D721Med (cell line): ENCODE results near the gene ADCY4.

Source experiments
- DNase-seq: peaks from one replicate; pipeline ENCODE4 v3.0.0; 2011; ENCODE audit warnings: low spot score; ENCODE audit not compliant: insufficient read length
- FAIRE-seq: peaks from 2 replicates; lab custom pipeline; 2011; peaks lifted over from hg19 to GRCh38; lab: Jason Lieb, UNC
- TF ChIP-seq, protein P1 (sequence below): IDR thresholded peaks from 2 replicates; pipeline ENCODE4 v1.5.1; 2012; ENCODE audit warnings: mild to moderate bottlenecking, control low read depth; ENCODE audit not compliant: insufficient read depth; ENCODE audit errors: missing control alignments

The ADCY4 gene

DNA sequence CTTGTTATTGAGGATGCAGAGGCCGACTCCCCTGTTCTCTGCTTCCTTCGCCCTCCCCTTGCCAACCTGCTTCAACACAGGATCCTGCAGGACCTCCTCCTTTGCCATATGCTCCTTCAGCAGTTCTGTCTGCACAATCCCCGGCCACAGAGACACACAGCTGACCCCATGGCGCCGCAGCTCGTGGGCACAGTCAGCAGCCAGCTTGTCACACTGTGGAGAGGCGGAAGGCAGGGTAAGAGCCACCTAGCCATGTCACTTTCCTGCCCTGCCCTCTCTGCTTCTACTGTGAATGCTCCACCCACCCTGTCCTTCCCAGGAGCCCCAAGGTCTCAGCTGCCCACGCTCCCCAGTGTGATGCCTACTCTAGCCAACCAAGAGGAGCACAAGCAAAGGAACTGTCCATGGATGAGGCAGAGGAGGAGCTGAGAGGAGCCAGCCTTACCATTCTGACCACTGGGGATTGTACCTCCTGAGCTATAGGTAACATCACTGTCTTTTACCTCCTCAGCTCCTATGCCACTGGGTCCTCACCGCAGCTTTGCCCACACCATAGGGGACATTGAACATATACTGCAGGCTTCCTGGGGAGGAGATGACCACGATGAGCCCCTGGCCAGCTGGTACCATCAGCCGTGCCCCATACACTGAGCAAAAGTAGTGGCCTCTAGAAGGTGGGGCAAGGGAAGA, 42.6 kb downstream of the ADCY4 start:
- no peak for FAIRE-seq
- DNase-seq, result no peak
- TF ChIP-seq, protein P1, sequence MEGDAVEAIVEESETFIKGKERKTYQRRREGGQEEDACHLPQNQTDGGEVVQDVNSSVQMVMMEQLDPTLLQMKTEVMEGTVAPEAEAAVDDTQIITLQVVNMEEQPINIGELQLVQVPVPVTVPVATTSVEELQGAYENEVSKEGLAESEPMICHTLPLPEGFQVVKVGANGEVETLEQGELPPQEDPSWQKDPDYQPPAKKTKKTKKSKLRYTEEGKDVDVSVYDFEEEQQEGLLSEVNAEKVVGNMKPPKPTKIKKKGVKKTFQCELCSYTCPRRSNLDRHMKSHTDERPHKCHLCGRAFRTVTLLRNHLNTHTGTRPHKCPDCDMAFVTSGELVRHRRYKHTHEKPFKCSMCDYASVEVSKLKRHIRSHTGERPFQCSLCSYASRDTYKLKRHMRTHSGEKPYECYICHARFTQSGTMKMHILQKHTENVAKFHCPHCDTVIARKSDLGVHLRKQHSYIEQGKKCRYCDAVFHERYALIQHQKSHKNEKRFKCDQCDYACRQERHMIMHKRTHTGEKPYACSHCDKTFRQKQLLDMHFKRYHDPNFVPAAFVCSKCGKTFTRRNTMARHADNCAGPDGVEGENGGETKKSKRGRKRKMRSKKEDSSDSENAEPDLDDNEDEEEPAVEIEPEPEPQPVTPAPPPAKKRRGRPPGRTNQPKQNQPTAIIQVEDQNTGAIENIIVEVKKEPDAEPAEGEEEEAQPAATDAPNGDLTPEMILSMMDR, result no peak

DNA sequence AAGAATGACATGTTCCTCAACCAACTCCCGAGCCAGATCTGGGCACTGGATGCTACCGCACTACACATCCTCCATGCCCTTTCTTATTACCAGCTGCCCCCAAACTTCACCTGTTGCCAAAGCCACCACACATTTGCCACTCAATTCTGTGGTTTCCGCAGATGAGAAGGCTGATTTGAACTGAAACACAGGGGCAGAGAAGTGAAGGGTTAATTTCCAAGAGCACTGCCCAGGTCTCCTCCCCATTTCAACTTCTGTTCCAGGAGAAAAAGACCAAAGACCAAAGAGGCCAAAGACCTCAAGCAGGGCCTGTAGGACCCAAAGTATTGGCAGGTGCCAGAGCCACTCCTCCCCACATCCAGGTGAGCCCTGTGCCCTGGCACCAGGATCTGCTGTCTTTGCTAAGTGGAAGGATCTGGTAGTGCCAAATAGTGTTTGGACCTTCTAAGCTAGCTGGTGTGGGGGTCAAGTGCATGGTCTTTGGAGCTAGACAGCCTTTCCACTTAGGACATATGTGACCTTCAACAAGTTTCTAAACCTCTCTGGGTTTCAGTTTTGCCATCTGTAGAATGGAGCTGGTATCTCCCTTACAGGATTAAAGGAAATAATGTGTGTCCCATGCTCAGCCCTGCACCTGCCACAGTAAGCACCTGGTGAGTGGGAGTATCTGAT, 43.3 kb downstream of the ADCY4 start:
- FAIRE-seq (no peak), DNase-seq (no peak)
- TF ChIP-seq, protein P1, result no peak

DNA sequence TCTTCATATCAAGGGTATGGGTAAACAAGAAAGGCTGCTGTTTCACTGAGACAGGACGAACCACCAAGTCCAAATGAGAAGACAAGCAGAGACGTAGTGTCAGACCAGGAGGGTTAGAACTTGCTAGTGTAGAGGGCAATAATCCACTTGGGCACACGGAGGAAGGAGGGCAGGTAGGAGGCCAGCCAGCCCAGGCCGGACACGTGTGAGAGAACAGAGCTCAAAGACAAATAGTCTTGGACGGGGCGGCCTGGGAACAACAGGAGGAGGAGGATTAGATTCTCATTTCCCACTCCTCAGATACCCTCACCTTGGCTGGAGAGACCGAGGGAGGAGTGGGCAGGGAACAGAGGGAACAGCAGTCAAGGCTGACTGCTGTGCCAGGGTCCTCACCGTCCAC, 44.1 kb downstream of the ADCY4 start:
- FAIRE-seq, result no peak
- TF ChIP-seq, protein P1, result no peak
- DNase-seq, result no peak

DNA sequence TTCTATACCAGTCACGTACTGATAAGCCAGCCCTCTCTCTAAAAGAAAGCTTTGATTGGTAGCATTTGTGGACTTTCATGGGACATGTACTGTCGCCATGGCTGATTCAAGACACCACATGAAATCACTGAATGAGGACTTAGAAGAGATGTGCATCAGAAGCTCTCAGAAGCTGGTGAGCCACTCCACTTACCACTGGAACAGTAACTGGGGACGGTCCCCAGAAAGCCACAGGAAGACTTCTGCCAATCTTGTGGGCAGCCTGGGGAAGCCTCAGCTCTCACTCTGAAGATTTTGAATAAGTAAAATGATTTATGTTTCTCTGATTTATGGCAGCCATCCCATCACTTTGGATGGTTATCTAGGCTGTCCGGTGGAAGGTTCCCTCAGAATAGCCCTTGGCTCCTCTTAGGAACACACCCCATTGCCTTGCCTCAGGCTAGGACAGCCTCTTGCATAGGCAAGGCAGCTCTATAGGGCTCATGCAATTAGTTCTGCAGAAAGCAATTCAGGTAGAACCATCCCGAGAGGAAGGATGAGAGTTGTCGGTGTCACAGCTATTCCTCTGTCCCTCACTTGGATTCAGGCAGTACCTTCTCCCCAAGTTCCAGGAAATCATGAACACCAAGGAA, 45.1 kb downstream of the ADCY4 start:
- DNase-seq (no peak), FAIRE-seq (no peak)
- TF ChIP-seq, protein P1, result no peak

DNA sequence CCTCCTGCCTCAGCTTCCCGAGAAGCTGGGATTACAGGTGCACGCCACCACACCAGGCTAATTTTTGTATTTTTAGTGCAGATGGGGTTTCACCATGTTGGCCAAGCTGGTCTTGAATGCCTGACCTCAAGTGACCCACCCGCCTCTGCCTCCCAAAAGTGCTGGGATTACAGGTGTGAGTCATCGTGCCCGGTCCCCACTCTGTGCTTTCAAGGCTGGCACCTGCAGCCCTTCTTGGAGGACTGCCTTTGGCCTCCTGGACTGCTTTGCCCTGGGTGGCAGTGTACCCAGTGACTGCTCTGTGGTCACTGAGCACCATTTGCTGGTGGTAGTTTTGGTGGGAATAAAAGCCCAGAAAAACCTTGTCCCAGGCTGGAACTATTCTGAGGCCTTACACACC, 47.9 kb downstream of the ADCY4 start:
- no peak for DNase-seq
- TF ChIP-seq, protein P1, result no peak
- no peak for FAIRE-seq

DNA sequence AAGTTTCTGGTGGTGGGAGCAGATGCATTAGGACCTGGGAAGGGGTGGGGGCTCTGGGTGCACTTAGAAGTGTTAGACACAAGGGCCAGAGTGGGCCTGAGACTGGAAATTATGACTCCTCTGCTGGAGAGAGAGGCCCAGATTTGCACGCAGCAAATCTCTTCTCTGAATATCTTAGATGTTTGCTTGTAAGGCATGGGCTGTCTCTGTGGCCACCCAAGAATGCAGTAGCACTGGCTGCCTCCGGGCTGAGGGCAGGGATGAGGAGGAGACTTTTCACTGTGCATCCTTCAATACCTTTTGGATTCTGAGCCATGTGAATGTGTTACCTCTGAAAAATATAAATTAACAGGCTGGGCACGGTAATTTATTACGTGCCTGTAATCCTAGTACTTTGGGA, 49.5 kb downstream of the ADCY4 start:
- FAIRE-seq (no peak), DNase-seq (no peak)
- TF ChIP-seq, protein P1, result no peak
